GM19468 (cell line): ENCODE results near the gene CD248.
"Not testable (repeated sequence)": the region's sequence is repeated elsewhere in the genome, so short reads cannot be mapped to it uniquely, and the experiment has no call there.

Source experiments
- ATAC-seq: cut with Tn5 transposase; IDR thresholded peaks from one replicate; pipeline ENCODE4 v1.9.1; 2021; ENCODE audit warnings: mild to moderate bottlenecking, moderate library complexity, moderate number of reproducible peaks; ENCODE audit not compliant: unreplicated experiment; ENCODE audit errors: extremely low read depth

Gene CD248

DNA sequence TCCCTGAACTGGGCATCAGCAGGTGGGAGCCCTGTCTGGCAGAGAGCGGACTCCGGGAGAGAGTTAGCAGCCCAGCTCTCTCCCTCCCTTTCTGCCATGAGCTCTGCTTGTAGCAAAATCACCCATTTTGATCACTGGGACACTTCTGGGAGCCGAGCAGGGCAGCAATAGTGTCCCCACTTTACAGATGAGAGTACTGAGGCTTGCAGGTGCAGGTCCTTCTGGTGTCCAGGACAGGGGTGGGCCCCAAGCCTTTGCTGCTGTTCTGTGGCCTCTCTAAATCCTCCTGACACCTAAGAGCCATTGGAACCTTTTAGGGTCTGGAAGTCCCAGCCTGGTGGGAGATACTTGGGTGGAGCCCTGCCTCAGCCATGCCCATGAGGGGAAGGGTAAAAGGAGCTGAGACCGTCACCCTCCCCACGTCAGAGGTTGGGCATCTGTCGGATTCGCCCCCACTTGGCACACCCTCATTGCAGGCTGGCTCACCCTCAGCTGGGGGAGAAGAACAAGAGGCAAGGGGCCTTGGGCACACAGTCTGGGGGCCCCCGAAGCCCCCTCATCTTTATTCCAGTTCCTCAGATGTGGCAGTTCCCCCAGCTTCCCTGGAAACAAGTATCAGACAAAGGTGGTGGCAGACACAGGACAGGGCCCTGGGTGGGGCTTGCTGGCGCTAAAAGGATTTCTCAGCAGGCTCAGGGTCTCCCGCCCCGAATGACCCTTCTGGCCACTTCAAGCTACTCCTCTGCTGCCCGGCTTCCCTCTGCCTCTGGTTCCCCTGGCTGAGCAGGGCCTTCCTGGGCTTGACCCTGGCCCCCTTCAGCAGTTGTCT is 14.9 kb upstream of the CD248 start:
- ATAC-seq: no peak

DNA sequence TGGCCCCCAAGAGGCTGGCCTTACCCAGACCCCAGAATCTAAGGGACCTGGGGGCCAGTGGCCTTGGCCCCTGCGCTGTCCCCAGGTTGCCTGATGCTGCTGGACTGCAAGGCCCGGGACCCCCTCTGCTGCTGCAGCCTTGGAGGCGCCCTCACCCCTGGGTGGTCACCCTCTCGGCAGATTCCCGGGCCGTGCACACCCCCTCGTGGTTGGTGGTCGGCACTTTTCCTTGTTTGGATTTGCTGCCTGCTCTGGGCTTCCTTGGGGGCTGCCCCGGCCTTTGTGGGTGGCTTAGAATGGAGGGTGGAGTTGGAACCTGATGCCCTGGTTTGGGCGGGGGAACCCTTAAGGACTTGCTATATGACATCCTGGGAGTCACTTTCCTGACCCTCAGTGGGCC is 14.1 kb upstream of the CD248 start:
- ATAC-seq: no peak

DNA sequence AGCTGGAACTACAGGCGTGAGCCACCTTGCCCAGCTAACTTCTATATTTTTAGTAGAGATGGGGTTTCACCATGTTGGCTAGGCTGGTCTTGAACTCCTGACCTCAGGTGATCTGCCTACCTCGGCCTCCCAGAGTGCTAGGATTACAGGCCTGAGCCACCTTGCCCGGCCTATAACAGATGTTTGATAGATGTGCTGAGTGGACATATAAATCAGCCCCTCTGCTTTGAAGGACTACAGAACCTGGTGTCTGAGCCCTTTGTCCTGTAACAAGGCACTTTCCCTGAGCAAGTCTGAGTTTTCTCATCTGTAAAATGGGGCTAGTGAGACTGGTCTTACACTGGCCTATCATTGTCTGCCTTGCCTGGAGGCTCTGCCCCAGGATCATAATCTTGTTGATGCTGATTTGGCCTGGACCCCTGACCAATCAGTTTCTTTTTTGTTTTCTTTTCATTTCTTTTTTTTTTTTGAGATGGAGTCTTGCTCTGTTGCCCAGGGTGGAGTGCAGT is 12.4 kb upstream of the CD248 start:
- no peak for ATAC-seq

DNA sequence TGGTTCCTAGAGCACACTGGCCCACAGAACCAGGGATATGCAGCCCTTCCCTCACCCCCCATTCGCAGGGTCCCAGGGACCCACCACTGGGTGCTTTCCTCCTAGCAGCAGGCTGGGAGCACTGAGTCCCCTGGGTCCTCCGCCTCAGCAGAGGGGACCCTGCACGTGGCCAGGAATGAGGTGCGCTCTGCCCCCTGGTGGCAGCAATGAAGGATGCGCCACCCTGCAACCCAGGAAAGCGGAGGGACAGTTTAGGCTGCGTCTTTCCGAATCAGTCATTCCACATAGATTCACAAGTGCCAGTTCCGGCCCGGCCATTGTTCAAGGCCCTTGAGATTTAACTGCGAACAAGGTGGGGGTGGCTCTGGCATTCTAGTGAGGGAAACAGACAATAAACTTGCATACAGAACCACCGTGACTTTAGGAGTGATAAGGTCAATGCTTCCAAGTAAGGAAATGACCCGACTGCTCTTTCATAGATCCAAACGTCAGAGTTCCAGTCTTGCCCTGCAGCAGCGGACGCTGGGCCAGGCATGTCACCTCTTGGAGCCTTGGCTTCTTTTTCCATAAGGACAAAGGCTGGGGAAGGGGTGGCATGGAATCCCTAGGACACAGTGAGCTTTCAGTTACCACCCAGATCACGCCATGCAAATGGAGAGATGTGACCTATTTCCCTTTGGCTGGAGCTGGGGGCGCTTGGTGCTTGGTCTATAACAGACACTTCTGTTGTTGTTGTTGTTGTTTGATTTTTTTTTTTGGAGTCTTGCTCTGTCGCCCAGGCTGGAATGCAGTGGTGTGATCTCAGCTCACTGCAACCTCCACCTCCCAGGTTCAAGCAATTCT is 11.7 kb upstream of the CD248 start:
- ATAC-seq: no peak

DNA sequence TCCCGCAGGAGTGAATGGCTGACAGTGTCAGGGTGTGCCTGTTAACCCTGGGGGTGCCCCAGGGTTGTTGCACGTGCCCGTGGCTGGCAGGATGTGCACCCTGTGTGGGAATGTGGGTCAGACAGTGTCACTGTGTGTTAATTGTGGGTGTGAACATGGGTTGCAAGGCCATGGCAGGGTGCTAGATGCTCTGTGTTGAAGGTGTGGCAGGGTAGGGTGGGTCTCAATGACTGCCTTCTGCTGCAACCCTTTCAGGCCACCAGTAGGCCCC is 11.1 kb upstream of the CD248 start:
- ATAC-seq: no peak

DNA sequence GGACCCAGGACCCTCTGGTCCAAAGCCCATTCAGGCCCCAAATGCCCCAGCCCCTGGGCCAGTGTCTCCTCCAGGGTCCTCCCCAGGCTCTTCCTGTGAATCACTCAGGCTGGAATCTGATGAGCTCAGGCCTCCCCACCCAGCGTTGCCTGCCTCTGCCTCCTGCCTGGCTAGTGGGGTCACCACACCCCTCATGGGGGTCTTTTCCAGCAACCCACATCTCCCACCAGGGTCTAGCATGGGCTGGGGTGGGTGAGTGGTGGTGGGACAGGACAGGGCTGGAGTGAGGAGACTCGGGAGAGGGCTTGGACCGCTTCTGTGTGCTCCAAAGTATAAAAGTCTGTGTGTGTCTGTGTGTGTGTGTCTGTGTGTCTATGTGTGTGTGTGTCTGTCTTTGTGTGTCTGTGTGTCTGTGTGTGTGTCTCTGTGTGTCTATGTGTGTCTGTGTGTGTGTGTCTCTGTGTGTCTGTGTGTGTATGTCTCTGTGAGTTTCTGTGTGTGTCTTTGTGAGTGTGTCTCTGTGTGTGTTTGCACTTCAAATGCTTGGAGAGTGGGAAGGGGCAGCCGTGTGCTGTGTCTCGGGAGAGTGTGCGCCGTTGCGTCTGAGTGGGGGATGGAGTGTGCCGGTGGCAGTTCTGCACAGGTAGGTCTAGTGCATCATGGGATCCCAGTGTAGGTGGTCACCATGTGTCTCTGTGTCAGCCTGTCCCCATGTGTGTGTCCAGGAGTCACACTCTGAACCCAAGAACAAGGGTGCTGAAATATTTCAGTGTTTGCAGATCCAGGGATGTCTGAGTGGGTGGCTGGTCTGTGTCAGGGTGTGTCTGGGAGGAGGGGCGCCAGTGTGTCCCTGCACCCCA is 10.6 kb upstream of the CD248 start:
- no peak for ATAC-seq

DNA sequence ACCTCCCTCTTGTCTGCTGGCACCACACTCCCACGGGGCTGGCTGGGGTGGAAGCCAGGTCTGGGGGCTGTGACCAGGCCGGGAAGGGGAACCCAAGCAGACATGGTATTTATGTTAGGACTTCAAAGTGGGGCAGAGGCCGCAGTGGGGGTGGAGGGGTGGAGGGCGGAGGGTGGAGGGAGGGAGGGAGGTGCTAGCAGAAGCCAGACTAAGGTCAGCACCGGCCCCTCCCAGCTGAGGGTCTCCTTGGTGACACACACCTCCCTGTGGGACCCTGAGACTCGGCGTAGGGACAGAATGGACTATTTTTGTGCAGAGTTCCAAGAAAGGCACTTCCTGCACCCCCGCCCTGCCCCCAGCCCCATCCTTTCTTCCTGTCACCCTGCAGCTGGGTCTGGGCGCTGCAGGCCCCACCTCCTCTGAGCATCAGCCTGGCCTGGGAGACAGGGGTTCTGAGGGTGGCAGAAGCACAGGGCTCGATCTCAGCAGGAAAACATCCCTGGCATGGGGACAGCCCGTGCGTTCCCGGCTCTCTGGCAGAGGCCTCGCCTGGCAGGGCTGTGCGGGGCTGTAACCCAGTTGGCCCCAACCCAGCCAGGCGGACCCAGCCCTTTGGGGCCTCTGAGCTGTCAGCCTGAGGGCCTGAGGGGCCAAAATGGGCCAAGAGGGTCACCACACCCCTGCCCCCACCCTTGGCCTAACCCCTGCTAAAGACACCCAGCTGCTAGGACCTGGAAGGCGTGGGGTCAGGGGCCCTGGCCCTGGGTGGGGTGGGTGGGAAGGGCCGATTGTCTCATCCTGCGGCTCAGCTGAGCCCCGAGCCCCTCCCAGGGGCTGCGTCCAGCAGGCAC is 9.6 kb upstream of the CD248 start:
- no peak for ATAC-seq

DNA sequence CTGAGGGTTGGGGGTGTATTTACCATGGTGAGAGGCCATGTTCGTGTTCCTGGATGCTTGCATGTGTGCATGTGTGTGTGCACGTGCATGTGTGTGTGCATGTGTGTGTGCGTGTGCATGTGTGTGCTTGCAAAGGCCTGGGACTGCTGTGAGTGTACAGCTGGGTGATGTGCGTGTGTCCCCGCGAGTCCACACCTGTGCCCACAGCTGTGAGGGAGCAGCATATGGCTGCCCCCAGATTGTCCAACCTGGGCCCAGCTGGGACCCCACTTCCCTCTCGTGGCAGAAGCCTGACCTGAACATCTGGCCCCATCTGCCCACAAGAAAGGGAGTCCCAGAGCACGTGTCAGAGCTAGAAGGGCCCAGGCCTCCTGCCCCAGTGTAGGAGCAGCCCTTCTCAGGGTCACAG is 8.4 kb upstream of the CD248 start:
- ATAC-seq: no peak

DNA sequence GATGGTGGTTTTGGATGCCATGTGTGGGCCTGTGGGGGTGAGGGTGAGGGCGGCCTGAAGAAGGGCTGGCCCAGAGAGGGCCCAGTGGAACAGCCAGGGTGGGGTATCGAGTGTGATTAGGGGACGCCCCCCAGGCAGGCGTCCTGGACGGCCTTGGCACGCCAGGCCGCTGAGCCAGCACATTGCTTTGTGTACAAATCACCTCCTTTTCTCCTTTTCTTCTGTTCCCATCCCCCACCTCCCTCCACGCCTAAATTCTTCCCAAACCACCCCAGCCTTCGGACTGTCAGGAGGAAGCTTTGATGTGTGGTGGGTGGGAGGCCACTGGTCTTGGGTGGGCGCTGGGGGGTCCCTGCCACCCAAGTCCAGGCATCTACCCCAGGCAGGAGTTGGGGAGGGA is 7.8 kb upstream of the CD248 start:
- ATAC-seq: no peak

DNA sequence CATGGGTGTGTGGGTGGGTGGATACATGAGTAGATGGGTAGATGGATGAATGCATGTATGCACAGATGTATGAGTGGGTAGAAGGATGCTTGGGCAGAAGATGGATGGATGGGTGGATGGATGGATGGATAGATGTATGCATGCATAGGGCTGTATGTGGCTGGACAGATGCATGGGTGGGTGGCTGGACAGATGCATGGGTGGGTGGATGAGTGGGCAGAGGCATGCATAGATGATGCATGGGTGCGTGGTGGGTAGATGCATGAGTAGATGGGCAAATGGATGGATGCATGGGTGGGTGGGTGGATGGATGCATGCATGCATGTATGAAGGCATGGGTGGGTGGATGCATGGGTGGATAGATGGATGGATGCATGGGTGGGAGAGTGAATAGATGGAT is 6.8 kb upstream of the CD248 start:
- no peak for ATAC-seq

DNA sequence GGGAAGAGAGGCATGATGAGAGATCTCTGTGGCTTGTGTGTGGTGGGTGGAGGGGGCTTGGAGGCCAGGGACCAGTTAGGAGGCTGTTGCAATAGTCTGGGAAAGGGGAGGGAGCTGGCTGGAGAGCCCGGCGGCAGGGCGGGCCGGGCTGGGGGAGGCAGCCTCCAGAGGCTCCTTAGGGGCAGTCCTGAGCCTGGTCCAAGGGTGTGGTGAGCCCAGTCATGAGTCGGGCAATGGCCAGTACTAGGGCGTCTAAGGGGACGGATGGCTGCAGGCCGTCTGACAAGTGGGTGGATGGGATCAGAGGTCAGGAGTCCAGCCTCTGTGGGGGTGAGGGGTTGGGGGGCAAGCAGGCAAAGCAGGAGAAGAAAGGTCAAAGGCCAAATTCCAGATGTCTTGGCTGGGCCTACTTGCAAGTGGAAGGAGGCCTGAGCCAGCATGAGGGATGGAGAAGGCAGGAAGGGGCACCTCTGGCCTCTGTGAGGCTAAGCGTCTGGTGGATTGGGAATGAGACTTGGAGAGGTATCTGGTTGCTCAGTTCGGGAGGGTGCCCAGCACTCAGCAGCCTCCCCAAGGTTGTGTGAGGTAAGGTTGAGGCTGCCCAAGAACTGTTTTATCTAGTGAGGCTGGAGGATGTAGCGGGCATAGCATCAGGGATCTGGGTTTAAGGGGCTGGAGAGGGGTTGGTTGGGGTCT is 6.0 kb upstream of the CD248 start:
- no peak for ATAC-seq

DNA sequence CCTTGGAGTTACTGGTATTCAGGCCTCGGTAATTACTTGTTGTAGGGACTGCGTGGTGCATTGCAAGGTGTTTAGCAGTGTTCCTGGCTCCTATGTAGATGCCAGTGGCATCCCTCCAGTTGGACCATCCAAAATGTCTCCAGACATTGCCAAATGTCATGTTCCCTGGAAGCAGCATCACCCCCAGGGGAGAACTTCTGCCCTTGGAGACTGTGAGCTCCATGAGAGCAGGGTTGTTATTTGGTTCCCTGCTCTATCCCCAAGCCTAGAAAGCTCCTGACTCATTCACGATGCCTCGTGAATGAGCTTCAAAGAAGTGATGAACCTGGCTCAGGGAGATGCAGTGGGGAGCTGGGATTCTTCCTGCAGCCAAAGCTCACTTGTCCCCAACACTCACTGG is 4.8 kb upstream of the CD248 start:
- no peak for ATAC-seq

DNA sequence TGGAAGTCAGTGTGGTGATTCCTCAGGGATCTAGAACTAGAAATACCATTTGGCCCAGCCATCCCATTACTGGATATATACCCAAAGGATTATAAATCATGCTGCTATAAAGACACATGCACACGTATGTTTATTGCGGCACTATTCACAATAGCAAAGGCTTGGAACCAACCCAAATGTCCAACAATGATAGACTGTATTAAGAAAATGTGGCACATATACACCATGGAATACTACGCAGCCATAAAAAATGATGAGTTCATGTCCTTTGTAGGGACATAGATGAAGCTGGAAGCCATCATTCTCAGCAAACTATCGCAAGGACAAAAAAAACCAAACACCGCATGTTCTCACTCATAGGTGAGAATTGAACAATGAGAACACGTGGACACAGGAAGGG is 3.9 kb upstream of the CD248 start:
- not testable (repeated sequence) for ATAC-seq

DNA sequence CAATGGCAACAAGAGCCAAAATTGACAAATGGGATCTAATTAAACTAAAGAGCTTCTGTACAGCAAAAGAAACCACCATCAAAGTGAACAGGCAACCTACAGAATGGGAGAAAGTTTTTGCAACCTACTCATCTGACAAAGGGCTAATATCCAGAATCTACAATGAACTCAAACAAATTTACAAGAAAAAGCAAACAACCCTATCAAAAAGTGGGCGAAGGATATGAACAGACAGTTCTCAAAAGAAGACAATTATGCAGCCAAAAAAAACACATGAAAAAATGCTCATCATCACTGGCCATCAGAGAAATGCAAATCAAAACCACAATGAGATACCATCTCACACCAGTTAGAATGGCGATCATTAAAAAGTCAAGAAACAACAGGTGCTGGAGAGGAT is 3.4 kb upstream of the CD248 start:
- not testable (repeated sequence) for ATAC-seq

DNA sequence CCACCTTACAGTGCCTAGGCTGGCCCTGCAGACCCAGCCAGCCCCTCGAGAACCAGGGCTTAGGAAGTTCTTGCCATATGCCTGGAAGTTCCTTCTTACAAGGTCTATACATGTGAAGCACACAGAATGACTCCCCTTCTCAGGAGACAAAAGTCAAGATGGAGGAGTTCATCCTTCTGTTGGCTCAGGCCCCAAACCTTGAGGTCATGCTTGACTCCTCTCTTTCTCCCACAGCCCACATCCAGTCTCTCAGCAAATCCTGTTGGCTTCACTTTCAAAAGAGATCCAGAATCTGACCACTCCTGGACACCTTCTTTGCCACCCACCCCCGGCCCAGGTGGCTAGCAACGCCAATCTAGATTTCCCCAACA is 1.7 kb upstream of the CD248 start:
- ATAC-seq: no peak

DNA sequence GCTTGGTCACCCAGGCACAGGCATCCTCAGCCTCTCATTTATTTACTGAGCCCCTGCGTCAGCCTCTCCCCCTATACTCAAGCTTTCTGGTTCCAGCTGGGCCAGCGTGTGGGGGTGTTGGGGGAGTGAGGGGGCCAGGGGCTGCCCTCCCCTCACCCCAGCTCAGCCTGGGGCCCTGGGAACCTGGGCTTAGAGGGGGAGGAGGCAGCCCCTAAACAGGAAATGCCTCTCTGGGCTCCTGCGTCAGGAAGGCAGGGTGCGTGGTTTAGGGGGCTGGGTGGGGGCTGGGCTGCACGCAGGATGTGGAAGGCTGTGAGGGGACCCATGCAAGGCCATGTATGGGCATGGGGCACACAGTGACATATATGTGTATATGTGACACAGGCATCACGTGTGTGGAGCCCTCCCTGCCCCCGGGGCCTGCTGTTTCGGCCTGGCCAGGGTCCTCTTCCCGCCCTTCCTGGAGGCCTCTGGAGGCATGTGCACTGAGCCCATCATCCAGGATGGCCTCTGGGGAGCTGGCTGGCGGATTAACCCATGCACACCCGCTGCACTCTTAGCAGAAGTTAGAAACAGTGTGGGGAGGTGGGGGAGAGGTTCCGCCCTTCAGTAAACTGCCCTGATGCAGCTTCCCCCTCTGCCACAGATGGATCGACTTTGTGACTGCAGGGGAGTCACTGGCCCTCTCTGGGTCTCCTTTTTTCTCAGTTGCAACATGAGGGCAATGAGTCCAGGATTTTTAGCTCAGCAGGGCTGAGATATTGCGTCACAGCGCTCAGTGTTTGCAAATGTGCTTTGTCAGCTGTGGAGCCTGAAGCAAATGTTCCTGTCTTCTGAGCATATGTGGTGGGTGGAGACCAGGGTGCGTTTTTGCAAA is 1.1 kb upstream of the CD248 start:
- ATAC-seq: no peak

DNA sequence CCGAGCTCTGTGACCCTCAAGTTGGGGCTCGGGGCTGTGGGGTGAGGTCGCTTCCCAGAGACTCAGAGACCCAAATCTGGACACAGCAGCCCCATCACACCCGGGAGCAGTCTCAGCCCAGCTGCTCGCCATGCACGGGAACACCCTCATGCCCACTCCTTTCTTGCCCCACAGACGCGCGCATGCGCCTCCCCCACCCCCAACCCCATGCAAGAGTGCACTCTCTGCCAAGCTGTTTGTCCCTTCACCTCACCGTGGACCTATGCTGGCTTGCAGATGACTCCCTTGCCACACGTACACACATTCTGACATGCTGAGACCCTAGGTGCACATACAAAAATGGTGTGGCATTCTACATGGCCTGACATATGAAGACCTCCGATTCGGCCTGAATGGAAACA is 478 bp upstream of the CD248 start:
- no peak for ATAC-seq
